OCI-LY1 (cell line): Measurements from ENCODE around the gene OR6S1.

Source experiments
- H2AFZ ChIP-seq: fragments of 200-600 bp; sonication (generic), shearing (Covaris generic); 2 replicates; pipeline ENCODE4 v1.6.0; 2014; ENCODE audit warnings: antibody characterized with exemption, mild to moderate bottlenecking, low read length
- H3F3A ChIP-seq: fragments of 200-600 bp; sonication (generic), shearing (Covaris generic); 2 replicates; pipeline ENCODE4 v1.6.0; 2014; ENCODE audit warnings: mild to moderate bottlenecking, antibody characterized with exemption, low read length, moderate library complexity; ENCODE audit not compliant: insufficient read depth
- H3K27ac ChIP-seq: fragments of 200-600 bp; sonication (generic); 2 replicates; pipeline ENCODE4 v1.5.1; 2014; ENCODE audit warnings: low read length, mixed run types, mild to moderate bottlenecking, low read depth; ENCODE audit not compliant: poor library complexity, severe bottlenecking
- H3K27me3 ChIP-seq: fragments of 200-600 bp; sonication (generic); 2 replicates; pipeline ENCODE4 v1.6.0; 2014; ENCODE audit warnings: antibody characterized with exemption, mild to moderate bottlenecking, low read length, moderate library complexity; ENCODE audit not compliant: insufficient read depth
- H3K36me3 ChIP-seq: fragments of 200-600 bp; sonication (generic); 2 replicates; pipeline ENCODE4 v1.6.1; 2014; ENCODE audit warnings: mild to moderate bottlenecking, antibody characterized with exemption, low read length, moderate library complexity, mixed read lengths; ENCODE audit not compliant: insufficient read depth
- H3K4me1 ChIP-seq: fragments of 200-600 bp; sonication (generic); 2 replicates; pipeline ENCODE4 v1.5.1; 2014; ENCODE audit warnings: mild to moderate bottlenecking, low read length, moderate library complexity; ENCODE audit not compliant: insufficient read depth, severe bottlenecking
- H3K4me2 ChIP-seq: fragments of 200-600 bp; sonication (generic), shearing (Covaris generic); 2 replicates; pipeline ENCODE4 v1.6.1; 2014; ENCODE audit warnings: low read length
- H3K4me3 ChIP-seq: fragments of 200-600 bp; sonication (generic); 2 replicates; pipeline ENCODE4 v1.5.1; 2014; ENCODE audit warnings: low read length, low read depth, mild to moderate bottlenecking, mixed read lengths; ENCODE audit not compliant: poor library complexity, severe bottlenecking
- H3K79me2 ChIP-seq: fragments of 200-600 bp; shearing (Covaris generic); 2 replicates; pipeline ENCODE4 v1.6.1; 2016; ENCODE audit warnings: mixed run types, low read length, mixed read lengths; ENCODE audit not compliant: insufficient read depth
- H3K9ac ChIP-seq: fragments of 200-600 bp; sonication (generic), shearing (Covaris generic); 2 replicates; pipeline ENCODE4 v1.6.1; 2014; ENCODE audit warnings: mild to moderate bottlenecking, low read length, mixed read lengths
- H3K9me2 ChIP-seq: fragments of 200-600 bp; sonication (generic), shearing (Covaris generic); 2 replicates; pipeline ENCODE4 v1.6.1; 2014; ENCODE audit warnings: low read depth, mild to moderate bottlenecking, low read length, mixed read lengths
- H3K9me3 ChIP-seq: fragments of 200-600 bp; shearing (Covaris generic); 2 replicates; pipeline ENCODE4 v1.6.1; 2014; ENCODE audit warnings: low read length, mixed read lengths
- H4K20me1 ChIP-seq: fragments of 200-600 bp; sonication (generic), shearing (Covaris generic); 2 replicates; pipeline ENCODE4 v1.6.0; 2016; ENCODE audit warnings: mild to moderate bottlenecking, low read length; ENCODE audit not compliant: insufficient read depth
- CTCF ChIP-seq: fragments of 200-600 bp; sonication (generic), shearing (Covaris generic); IDR thresholded peaks from 2 replicates; pipeline ENCODE4 v1.5.1; 2017; ENCODE audit warnings: mild to moderate bottlenecking, antibody characterized with exemption, low read length, moderate library complexity, mixed read lengths
- EZH2 ChIP-seq: fragments of 200-600 bp; sonication (generic), shearing (Covaris generic); IDR thresholded peaks from 2 replicates; pipeline ENCODE4 v1.8.0; 2017; ENCODE audit warnings: borderline replicate concordance, mixed run types, mild to moderate bottlenecking, antibody characterized with exemption, low read length, moderate library complexity, mixed read lengths

The OR6S1 gene

DNA sequence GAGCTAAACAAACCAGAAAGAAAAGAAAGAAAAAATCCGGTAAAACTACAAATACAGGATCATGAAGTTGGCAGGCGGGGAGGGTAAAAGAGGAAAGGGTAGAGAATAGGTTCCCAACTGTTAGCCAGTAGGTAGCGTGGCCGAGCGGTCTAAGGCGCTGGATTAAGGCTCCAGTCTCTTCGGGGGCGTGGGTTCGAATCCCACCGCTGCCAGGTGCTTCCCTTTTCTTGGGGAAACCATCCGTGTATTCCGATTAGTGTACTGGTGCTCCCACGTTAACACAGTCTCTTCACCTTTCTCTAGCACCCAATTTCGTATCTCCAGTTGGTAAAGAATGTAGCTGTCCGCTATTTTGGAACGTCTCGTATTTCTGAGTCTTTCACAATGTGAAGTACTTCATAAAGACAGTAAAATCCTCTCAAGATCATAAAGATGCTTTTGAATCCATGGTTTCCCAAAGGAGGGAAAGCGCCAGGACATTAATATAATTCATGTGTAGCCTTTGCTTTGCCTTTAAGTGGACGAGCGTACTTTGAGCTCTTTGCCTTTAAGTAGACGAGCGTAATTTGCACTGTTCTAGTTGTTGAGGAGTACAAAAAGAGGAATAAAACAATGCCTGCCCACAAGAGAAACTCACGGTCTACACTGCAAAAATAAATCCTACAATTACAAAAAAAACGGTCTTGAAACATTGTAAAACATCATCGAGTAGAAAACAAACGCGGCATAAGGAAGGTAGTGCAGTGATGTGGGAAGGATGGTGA lies 31.3 kb downstream of the OR6S1 start:
- Histone ChIP-seq H3K9me3 (no peaks in the 10 kb centered on the region), H3K4me1 (peaks cover 50% of the 10 kb centered on the region), H3K9ac (peak overlapping the region; percentile 64), H4K20me1 (no peaks in the 10 kb centered on the region), H3K27me3 (no peaks in the 10 kb centered on the region; the same call in 1 of the 2 replicates), H3K9me2 (no peaks in the 10 kb centered on the region), H3K27ac (no peak overlapping the region), H3K4me3 (peak overlapping the region; percentile 98), H3K79me2 (no peaks in the 10 kb centered on the region), H3K36me3 (no peaks in the 10 kb centered on the region), H2AFZ (peak overlapping the region; percentile 9; the same call in 1 of the 2 replicates), H3K4me2 (peak overlapping the region; percentile 96), H3F3A (peaks cover 8% of the 10 kb centered on the region)
- TF ChIP-seq CTCF, result no peak
- TF ChIP-seq EZH2, result no peak

DNA sequence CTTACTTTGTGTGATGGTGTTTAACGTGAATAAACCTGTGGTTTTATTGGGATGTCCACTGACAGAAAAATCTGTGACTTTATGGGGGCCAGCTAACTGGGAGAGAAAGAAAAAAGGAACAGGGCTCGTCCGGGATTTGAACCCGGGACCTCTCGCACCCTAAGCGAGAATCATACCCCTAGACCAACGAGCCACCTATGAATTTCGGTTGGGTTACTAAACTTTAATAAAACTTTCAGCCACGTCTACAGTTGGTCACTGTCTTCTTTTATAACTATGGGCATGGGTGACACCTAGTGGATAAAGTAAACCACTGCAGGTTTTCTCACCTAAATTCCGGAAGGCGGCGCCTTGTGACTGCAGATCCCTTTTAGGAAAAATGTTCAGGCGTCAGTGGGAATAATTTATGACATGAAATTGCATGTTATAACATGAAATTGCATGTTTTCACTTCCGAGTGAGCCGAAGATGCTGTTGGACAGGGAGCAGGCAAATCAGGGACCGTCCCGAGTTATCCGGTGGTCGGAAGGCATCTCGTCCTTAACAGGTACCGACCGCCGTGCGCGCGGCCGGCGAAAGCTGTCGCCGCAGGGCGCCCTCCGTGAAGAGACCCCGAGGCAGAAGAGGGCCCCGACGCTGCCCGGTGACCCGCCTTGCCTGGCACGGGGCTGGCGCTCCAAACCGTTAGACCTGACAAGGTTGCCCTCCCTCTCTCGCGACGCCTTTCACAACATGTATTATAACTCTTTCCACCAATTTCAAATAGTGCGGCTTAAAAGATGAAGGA lies 32.1 kb downstream of the OR6S1 start:
- no peaks in the 10 kb centered on the region for H4K20me1 ChIP-seq

More for the DNA sequence above, 32.1 kb downstream of the OR6S1 start:
- Histone ChIP-seq H3K9me2 (no peaks in the 10 kb centered on the region), H3K79me2 (no peaks in the 10 kb centered on the region), H3K4me1 (peaks cover 43% of the 10 kb centered on the region), H3K9ac (peak overlapping the region; percentile 64), H3K27ac (no peak overlapping the region), H3F3A (peaks cover 8% of the 10 kb centered on the region), H3K36me3 (no peaks in the 10 kb centered on the region), H3K4me3 (peak overlapping the region; percentile 98), H3K9me3 (no peaks in the 10 kb centered on the region), H3K4me2 (peak overlapping the region; percentile 96), H2AFZ (peak overlapping the region; percentile 9; the same call in 1 of the 2 replicates), H3K27me3 (no peaks in the 10 kb centered on the region; the same call in 1 of the 2 replicates)
- peak; percentile 99 for TF ChIP-seq CTCF
- TF ChIP-seq EZH2, result no peak
